Psoas muscle (tissue), 8 donors: ENCODE measurements around the gene TRPM2. TPM values are rescaled to one million over a fixed set of nuclear protein-coding genes. Genes with fewer than 3 reads are reported as not detected.
"Not testable (repeated sequence)": the region's sequence is repeated elsewhere in the genome, so short reads cannot be mapped to it uniquely, and the experiment has no call there.

Source experiments
- ATAC-seq, 4 donors: fragments of 200-7000 bp; cut with Tn5 transposase; one replicate each; pipeline ENCODE4 v1.9.1; 2020; ENCODE audit warnings: moderate library complexity in 3 of 4, mild to moderate bottlenecking in 2 of 4
- DNase-seq, 2 donors: peaks; one replicate each; pipeline ENCODE4 v3.0.0-alpha.2; 2020
- H3K27ac ChIP-seq: fragments of 200-600 bp; one replicate; pipeline ENCODE4 v1.8.0; 2022
- H3K27me3 ChIP-seq, 3 donors: fragments of 200-600 bp in 1 of 3; one replicate each; pipeline versions ENCODE4 v1.6.1 to v1.8.0; 2013 to 2022; ENCODE audit warnings: low read length in 2 of 3, mild to moderate bottlenecking in 2 of 3, moderate library complexity in 1 of 3; ENCODE audit not compliant: insufficient read depth in 3 of 3
- H3K36me3 ChIP-seq, 2 donors: fragments of 200-600 bp in 1 of 2; one replicate each; pipeline versions ENCODE4 v1.6.1 to v1.8.0; 2013 to 2022; ENCODE audit warnings: low read depth in 1 of 2, mild to moderate bottlenecking in 1 of 2, moderate library complexity in 1 of 2; ENCODE audit not compliant: insufficient read depth in 1 of 2
- H3K4me1 ChIP-seq: fragments of 200-600 bp; one replicate; pipeline ENCODE4 v1.8.0; 2022
- H3K4me3 ChIP-seq: fragments of 200-600 bp; one replicate; pipeline ENCODE4 v1.8.0; 2022; ENCODE audit warnings: mild to moderate bottlenecking
- H3K9me3 ChIP-seq: fragments of 200-600 bp; one replicate; pipeline ENCODE4 v1.8.0; 2022
- WGBS, 3 donors: extraction: QIAGEN DNeasy Blood & Tissue Kit; methylation state at CpG; one replicate each; pipeline versions ENCODE4 v1.1.6 to v1.1.7; 2013; 5-methylcytosine and 5-hydroxymethylcytosine counted together
- intact Hi-C, 2 donors: fragments of 100-400 bp; cut with DNase I; formaldehyde crosslinking; loops; one replicate each; pipeline versions ENCODE4 v1.11.0 to v1.14.2; 2022
- polyA plus RNA-seq, 3 donors: library from polyadenylated mRNA; stranded (reverse); fragments of 200-250 nt; gene quantifications; one replicate each; pipeline ENCODE4 v1.2.3, GENCODE V29; 2013
- total RNA-seq, 4 donors: library from RNA; stranded (reverse); fragmentation: NEBNext Ultra II Directional in 2 of 4; extraction: Animal tissue kit (Norgen Biotek cat#: 25700) in 2 of 4; gene quantifications; one replicate each; pipeline versions ENCODE4 v1.2.1 to v1.2.4, GENCODE V29; 2021 to 2023
- TF ChIP-seq, protein P1 (sequence below): fragments of 200-600 bp; IDR thresholded peaks from one replicate; pipeline ENCODE4 v1.8.0; 2022; ENCODE audit warnings: antibody characterized with exemption
- donor health status: healthy with polysubstance abuse.
- donor health status: DM: no; HTN: no; CAD: no; lungs with moderate emphysema.
- donor health status: Bipolar disorder and iron deficiency.
- donor health status: healthy.
- donor health status: DM: yes; HTN: yes; CAD: no.
- donor health status: DM: no; HTN: no; CAD: no.
- donor health status: DM: no; HTN: no; CAD: no.
- donor health status: DM: yes; HTN: yes; CAD: no.

TRPM2 gene
- total and polyA plus RNA-seq, 7 donors: 0.08 to 1.7 (median 0.76) TPM

DNA sequence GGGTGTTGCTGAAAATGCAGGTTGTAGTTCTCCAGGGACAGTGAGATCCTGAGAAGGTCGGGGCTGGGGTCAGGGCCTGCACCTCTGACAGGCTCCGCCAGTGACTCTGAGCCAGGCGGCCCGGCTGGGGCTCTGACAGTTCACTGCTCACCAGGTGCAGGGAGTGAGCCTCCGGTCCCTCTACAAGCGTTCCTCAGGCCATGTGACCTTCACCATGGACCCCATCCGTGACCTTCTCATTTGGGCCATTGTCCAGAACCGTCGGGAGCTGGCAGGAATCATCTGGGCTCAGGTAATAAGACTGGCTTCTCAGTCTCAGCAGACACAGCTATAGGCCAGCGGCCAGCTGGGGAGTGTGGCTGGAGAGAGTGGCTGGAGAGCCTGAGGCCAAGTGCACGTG is 41.8 kb downstream of the TRPM2 start:
- H3K4me1 ChIP-seq: no peaks in the 10 kb centered on the region
- H3K27me3 ChIP-seq: peaks cover 0 to 16% (median 0%) of the 10 kb centered on the region in 3 donors
- no peaks in the 10 kb centered on the region for H3K36me3 ChIP-seq
- TF ChIP-seq, protein P1, sequence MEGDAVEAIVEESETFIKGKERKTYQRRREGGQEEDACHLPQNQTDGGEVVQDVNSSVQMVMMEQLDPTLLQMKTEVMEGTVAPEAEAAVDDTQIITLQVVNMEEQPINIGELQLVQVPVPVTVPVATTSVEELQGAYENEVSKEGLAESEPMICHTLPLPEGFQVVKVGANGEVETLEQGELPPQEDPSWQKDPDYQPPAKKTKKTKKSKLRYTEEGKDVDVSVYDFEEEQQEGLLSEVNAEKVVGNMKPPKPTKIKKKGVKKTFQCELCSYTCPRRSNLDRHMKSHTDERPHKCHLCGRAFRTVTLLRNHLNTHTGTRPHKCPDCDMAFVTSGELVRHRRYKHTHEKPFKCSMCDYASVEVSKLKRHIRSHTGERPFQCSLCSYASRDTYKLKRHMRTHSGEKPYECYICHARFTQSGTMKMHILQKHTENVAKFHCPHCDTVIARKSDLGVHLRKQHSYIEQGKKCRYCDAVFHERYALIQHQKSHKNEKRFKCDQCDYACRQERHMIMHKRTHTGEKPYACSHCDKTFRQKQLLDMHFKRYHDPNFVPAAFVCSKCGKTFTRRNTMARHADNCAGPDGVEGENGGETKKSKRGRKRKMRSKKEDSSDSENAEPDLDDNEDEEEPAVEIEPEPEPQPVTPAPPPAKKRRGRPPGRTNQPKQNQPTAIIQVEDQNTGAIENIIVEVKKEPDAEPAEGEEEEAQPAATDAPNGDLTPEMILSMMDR: no peak
- H3K27ac ChIP-seq: no peak overlapping the region
- ATAC-seq (no peak), DNase-seq (no peak)
- H3K4me3 ChIP-seq: no peak overlapping the region
- no peaks in the 10 kb centered on the region for H3K9me3 ChIP-seq
- intact Hi-C loops: no loop called here
- WGBS, 3 donors: 54 to 55% (median 54%) methylated on average over 11 of the region's 11 CpGs

DNA sequence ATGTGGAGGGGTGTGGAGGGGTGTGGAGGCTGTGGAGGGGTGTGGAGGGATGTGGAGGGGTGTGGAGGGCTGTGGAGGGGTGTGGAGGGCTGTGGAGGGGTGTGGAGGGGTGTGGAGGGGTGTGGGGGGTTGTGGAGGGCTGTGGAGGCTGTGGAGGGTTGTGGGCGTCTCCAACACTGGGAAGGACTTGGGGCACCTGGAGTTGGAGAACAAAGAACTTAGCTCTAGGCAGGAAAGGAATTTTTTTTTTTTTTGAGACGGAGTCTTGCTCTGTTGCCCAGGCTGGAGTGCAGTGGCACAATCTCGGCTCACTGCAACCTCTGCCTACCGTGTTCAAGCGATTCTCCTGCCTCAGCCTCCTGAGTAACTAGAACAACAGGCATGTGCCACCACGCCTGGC is 43.4 kb downstream of the TRPM2 start:
- 82 to 84% (median 83%) methylated on average over 6 of the region's 6 CpGs for WGBS, 3 donors
- intact Hi-C loops, DNase-seq, ATAC-seq, H3K36me3 ChIP-seq, H3K4me1 ChIP-seq, H3K9me3 ChIP-seq, H3K4me3 ChIP-seq, H3K27ac ChIP-seq: not testable (repeated sequence)
- peaks cover 0 to 14% (median 0%) of the 10 kb centered on the region in 3 donors for H3K27me3 ChIP-seq

DNA sequence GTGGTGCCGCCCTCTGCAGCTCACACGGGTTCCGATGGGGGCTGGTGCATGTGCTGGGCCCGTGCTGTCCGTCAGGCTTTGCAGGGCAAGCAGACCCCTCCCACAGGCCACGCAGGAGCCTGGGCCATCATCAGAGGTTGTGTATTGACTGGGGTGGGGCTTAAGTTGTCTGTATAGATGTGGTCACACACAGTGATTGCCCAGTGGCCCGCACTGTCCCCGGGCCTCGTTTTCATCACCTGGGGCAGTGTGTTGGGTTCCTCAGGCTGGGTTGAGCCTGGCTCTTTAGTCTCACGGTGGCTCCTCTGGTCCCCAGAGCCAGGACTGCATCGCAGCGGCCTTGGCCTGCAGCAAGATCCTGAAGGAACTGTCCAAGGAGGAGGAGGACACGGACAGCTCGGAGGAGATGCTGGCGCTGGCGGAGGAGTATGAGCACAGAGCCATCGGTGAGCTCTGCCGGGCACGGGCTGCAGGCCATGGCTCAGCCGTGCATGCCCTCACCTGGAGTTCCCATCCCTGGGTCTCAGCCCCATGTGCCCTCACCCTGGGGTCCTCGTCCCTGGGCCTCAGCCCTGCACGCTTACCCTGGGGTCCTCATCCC is 44.1 kb downstream of the TRPM2 start:
- ATAC-seq (no peak), DNase-seq (no peak)
- intact Hi-C loops: no loop called here
- Histone ChIP-seq H3K36me3 (no peaks in the 10 kb centered on the region), H3K27ac (no peak overlapping the region), H3K4me1 (no peaks in the 10 kb centered on the region), H3K9me3 (no peaks in the 10 kb centered on the region), H3K27me3 (peaks cover 0 to 14% (median 0%) of the 10 kb centered on the region in 3 donors), H3K4me3 (no peak overlapping the region)
- WGBS, 3 donors: 77 to 79% (median 79%) methylated on average over 22 of the region's 22 CpGs
- TF ChIP-seq, protein P1: no peak

DNA sequence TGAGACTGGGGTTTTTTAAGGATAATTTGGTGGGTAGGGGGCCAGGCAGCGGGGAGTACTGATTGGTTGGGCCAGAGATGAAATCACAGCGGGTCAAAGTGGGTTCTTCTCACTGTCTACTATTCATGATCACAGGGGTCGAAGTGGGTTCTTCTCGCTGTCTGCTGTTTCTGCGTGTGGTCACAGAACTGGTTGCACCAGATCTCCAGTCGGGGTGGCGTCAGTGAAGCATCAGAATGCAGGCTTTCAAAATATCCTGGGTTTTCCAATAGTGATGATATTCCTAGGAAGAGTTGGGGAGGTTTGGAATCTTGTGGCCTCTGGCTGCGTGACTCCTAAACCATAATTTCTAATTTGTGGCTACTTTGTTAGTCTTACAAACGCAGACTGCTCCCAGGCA is 45.1 kb downstream of the TRPM2 start:
- H3K4me1 ChIP-seq: no peaks in the 10 kb centered on the region
- no peak overlapping the region for H3K4me3 ChIP-seq
- H3K9me3 ChIP-seq: no peaks in the 10 kb centered on the region
- TF ChIP-seq, protein P1: no peak
- no peaks in the 10 kb centered on the region for H3K36me3 ChIP-seq
- ATAC-seq (no peak), DNase-seq (no peak)
- intact Hi-C loops: no loop called here
- H3K27ac ChIP-seq: no peak overlapping the region
- 86 to 89% (median 88%) methylated on average over 9 of the region's 9 CpGs for WGBS, 3 donors
- peaks cover 0 to 14% (median 0%) of the 10 kb centered on the region in 3 donors for H3K27me3 ChIP-seq

- TF ChIP-seq, protein P1: no peak
- WGBS, 3 donors: 74 to 80% (median 78%) methylated on average over 33 of the region's 33 CpGs
- H3K4me1 ChIP-seq: no peaks in the 10 kb centered on the region
- ATAC-seq (no peak), DNase-seq (no peak)
- H3K27me3 ChIP-seq: peaks cover 0 to 11% (median 0%) of the 10 kb centered on the region in 3 donors
- no peaks in the 10 kb centered on the region for H3K36me3 ChIP-seq
- H3K4me3 ChIP-seq: no peak overlapping the region
- no peaks in the 10 kb centered on the region for H3K9me3 ChIP-seq
- no peak overlapping the region for H3K27ac ChIP-seq
- intact Hi-C loops: no loop called here
Observed at GRCh38 chr21:44399151-44399954, 45.9 kb downstream of the TRPM2 start.
